Measurements from ENCODE around the gene CLTCL1. TPM values are rescaled to one million over a fixed set of nuclear protein-coding genes. Genes with fewer than 3 reads are reported as not detected.
A peak's percentile ranks its signal among the peaks of the same experiment; 100 is the strongest.
"Not testable (repeated sequence)": the region's sequence is repeated elsewhere in the genome, so short reads cannot be mapped to it uniquely, and the experiment has no call there.

The CLTCL1 gene
- total RNA-seq, 1 donor from 2014 or later, result 13.5 TPM

GRCh38 chr22:19203834-19204233 is 87.7 kb downstream of the CLTCL1 start:
- peak overlapping the region; percentile 26 for H3K4me3 Mint-ChIP-seq (ENCODE audit: unreplicated experiment)
- H3K36me3 Mint-ChIP-seq (ENCODE audit: low read depth, unreplicated experiment), result peaks cover 32% of the 10 kb centered on the region
- H3K9me3 Mint-ChIP-seq (ENCODE audit: unreplicated experiment), result no peaks in the 10 kb centered on the region
- no peak for DNase-seq (ENCODE audit: low spot score)
- no peak overlapping the region for H3K27ac Mint-ChIP-seq (ENCODE audit: unreplicated experiment)
- no peaks in the 10 kb centered on the region for H3K4me1 Mint-ChIP-seq (ENCODE audit: unreplicated experiment)
- no peak for TF ChIP-seq CTCF (IDR thresholded peaks at IDR 0.05; ENCODE audit: unreplicated experiment)
- H3K27me3 Mint-ChIP-seq (ENCODE audit: unreplicated experiment), result peaks cover 6% of the 10 kb centered on the region

GRCh38 chr22:19202799-19203186 is 88.7 kb downstream of the CLTCL1 start:
- not testable (repeated sequence) for H3K4me1 Mint-ChIP-seq (ENCODE audit: unreplicated experiment); H3K27me3 Mint-ChIP-seq (ENCODE audit: unreplicated experiment); DNase-seq (ENCODE audit: low spot score); H3K9me3 Mint-ChIP-seq (ENCODE audit: unreplicated experiment)
- Mint-ChIP-seq H3K4me3 (ENCODE audit: unreplicated experiment) (peak overlapping the region; percentile 28), H3K27ac (ENCODE audit: unreplicated experiment) (peak overlapping the region; percentile 25), H3K36me3 (ENCODE audit: low read depth, unreplicated experiment) (peaks cover 36% of the 10 kb centered on the region)

GRCh38 chr22:19201869-19202798 is 89.4 kb downstream of the CLTCL1 start:
- Mint-ChIP-seq H3K36me3 (ENCODE audit: low read depth, unreplicated experiment) (peaks cover 42% of the 10 kb centered on the region), H3K4me1 (ENCODE audit: unreplicated experiment) (no peaks in the 10 kb centered on the region), H3K27me3 (ENCODE audit: unreplicated experiment) (peaks cover 8% of the 10 kb centered on the region), H3K27ac (ENCODE audit: unreplicated experiment) (peak overlapping the region; percentile 25), H3K4me3 (ENCODE audit: unreplicated experiment) (peak overlapping the region; percentile 54), H3K9me3 (ENCODE audit: unreplicated experiment) (no peaks in the 10 kb centered on the region)
- no peak for TF ChIP-seq CTCF (IDR thresholded peaks at IDR 0.05; ENCODE audit: unreplicated experiment)
- DNase-seq (ENCODE audit: low spot score), result no peak

- DNase-seq (ENCODE audit: low spot score), result no peak
- Mint-ChIP-seq H3K36me3 (ENCODE audit: low read depth, unreplicated experiment) (peaks cover 47% of the 10 kb centered on the region), H3K4me1 (ENCODE audit: unreplicated experiment) (no peaks in the 10 kb centered on the region), H3K27ac (ENCODE audit: unreplicated experiment) (no peak overlapping the region), H3K27me3 (ENCODE audit: unreplicated experiment) (peaks cover 8% of the 10 kb centered on the region), H3K4me3 (ENCODE audit: unreplicated experiment) (peak overlapping the region; percentile 54), H3K9me3 (ENCODE audit: unreplicated experiment) (no peaks in the 10 kb centered on the region)
- TF ChIP-seq CTCF (IDR thresholded peaks at IDR 0.05; ENCODE audit: unreplicated experiment), result no peak
Measured at GRCh38 chr22:19201130-19201868, 90.2 kb downstream of the CLTCL1 start.

- no peaks in the 10 kb centered on the region for H3K9me3 Mint-ChIP-seq (ENCODE audit: unreplicated experiment)
- peaks cover 47% of the 10 kb centered on the region for H3K36me3 Mint-ChIP-seq (ENCODE audit: low read depth, unreplicated experiment)
- peaks cover 11% of the 10 kb centered on the region for H3K27me3 Mint-ChIP-seq (ENCODE audit: unreplicated experiment)
- H3K4me3 Mint-ChIP-seq (ENCODE audit: unreplicated experiment), result no peak overlapping the region
- H3K4me1 Mint-ChIP-seq (ENCODE audit: unreplicated experiment), result no peaks in the 10 kb centered on the region
- no peak for DNase-seq (ENCODE audit: low spot score)
- no peak for TF ChIP-seq CTCF (IDR thresholded peaks at IDR 0.05; ENCODE audit: unreplicated experiment)
- no peak overlapping the region for H3K27ac Mint-ChIP-seq (ENCODE audit: unreplicated experiment)
Measured at GRCh38 chr22:19199479-19199878, 92.0 kb downstream of the CLTCL1 start.

Data from endothelial cell (in vitro differentiated cells).